NCI-H524 (cell line): ENCODE data around the gene RAB30.
"Not testable (repeated sequence)": the region's sequence is repeated elsewhere in the genome, so short reads cannot be mapped to it uniquely, and the experiment has no call there.

Experiments used
- DNase-seq, 2 experiments: peaks; one replicate each; lab custom pipeline; 2025; lab: John Stamatoyannopoulos, UW

Gene RAB30

DNA sequence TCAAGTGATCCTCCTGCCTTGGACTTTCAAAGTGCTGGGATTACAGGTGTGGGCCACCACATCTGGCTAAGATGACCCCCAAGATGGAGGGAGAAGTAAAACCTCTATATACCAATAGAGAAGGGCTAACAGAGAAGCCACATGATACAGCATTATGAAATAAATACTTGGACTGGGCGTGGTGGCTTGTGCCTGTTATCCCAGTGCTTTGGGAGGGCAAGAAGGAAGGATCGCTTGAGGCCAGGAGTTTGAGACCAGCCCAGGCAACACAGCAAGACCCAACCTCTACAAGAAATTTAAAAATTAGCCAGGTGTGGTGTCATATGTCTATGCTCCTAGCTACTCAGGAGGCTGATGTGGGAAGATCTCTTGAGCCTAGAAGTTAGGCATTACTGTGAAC, 61.7 kb downstream of the RAB30 start:
- DNase-seq, result no peak

- DNase-seq, result not testable (repeated sequence)
Measured at GRCh38 chr11:83009136-83009535, 62.6 kb downstream of the RAB30 start.

DNA sequence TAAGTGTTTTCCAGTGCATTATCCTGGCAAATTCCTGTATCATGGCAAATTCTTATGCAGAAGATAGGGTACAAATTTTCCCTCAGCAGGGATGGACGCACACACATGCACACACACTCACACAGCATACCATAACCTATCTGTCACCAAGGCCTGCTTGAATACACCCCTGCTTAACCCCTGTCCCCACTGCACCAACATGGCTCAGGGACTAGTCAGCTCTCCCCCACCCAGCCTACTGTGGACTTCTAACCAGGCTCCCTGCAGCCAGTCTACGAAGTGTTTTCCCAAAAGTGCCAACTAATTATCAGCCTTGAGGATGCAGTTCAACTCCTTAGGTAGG, 63.1 kb downstream of the RAB30 start:
- no peak for DNase-seq

DNA sequence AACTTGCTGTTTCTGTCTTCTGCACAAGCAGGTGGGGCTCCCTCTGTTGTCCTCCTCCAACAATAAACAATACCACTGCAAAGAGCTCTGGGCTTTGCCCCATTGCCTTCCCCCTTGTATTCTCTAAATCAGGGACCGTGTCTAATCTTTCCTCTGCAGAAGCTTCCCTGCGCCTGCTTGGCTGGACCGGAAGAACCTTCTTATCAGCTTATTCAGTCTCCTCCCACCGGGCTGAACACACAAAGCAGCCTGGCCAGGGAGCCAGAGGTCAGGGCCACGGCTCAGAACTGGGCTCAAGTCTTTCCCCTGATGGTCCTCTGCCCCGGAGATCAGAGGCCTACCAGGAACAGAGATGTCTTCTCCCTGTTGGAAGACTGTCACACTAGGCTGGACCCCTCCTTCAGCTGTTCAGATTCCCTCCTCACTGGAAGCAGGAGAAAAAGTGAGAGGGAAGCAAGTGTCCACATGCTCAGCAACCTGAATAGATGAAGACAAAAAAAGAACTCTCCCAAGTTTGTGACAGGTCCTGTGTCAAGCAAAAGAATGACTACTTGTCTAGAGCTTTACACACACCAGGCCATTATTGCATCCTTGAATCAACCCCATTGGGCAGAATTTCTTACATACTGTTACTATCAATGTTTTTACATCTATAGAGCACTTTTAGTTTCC, 63.7 kb downstream of the RAB30 start:
- peak; percentile 31 to 61 for DNase-seq

DNA sequence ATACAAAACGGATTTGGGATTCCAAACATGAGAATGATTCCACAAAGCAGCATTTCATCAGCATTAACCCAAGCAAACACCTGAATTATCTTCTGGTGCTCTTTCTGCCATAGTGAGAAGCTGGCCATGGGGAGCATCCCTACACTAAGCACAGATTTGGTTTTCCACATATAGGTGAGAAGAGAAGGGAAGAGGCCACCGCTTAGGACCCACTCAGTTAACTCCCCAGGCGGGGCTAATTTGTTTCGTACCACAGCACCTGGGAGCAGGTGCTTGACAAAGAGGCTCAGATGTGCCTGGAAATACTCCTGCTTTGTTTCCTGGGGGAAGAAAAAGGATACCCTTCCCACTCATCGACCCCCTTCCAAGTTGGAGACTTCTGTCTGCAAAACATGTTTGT, 64.2 kb downstream of the RAB30 start:
- no peak for DNase-seq

DNA sequence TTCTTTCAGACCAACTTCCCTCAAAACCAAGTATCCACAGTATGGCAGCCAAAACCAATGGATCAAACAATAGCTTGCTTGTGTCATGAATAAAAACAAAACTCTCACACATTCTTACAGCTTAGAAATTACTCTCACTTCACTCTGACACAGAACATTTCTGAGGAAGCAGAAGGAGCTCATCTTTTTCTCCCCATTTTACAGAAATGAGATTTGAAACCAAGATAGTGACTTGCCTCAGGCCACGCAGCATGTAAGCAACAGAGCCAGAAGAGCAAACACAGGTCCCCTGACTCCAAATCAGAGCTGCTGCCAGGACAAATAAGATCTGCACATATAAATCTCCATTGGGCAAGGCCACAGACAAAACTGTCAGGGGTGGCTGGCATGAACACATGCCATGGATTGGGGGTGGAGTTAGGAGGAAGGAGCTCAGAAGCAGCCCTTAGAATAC, 64.8 kb downstream of the RAB30 start:
- no peak for DNase-seq

DNA sequence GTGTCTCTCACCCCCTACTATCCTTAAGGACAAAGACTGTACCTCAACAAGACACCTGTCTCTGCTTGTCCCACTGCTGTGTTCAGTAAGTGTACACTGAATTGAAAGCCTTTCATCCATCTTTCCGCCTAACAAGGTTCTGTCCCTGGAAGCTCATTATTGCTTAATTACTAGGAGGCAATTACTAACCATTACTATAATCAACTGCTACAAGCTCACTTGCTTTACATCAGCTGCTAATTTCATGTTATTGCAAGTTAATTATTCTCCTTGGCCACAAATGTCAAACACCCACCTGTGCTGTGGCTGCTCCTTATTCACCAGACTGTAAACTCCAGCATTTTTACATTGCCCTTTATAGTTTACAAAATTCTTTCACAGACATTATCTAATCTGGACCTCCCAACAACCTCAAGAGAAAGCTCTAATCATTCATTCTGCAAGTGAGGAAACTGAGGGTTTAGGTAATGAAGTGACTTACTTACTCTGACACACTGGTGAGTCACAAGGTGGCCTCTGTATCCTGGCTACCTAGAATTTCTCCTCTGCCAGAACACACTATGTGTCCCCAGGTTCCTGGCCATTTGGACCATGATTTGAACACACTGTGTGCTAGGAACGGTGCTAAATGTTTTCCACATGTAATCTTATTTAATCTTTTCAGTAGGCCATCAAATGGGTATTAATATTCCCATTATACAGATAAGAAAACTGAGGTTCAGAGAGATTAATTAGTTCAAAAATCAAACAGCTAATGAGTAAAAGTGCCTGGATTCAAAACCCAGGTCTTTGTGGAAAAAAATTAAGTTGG, 66.7 kb downstream of the RAB30 start:
- DNase-seq, result no peak

GRCh38 chr11:83002522-83002921, 69.2 kb downstream of the RAB30 start:
- no peak for DNase-seq

- DNase-seq, result no peak
Measured at GRCh38 chr11:83002053-83002452, 69.6 kb downstream of the RAB30 start.

- DNase-seq, result no peak
Measured at GRCh38 chr11:83000381-83000780, 71.3 kb downstream of the RAB30 start.

- DNase-seq, result no peak
Measured at GRCh38 chr11:82999232-82999631, 72.5 kb downstream of the RAB30 start.

DNA sequence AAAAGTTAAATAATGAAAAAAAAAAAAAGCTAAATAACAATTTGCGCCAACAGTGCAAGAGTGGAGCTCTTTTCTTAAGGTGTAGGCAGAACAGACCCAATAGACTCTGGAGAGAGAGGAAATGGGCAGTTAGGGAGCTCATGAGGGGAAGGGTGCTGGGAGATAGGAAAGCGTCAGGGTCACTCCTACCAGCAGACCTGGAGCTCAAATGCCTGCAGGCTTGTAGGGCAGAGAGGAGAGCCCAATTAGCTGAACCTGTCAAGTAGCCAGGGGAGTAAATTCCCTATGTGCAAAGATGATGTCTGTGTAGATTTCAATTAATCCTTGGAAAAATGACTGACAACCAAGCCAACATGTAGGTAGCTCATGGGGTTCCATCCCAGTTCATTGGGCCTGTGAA, 73.0 kb downstream of the RAB30 start:
- DNase-seq, result no peak

GRCh38 chr11:82996966-82997606, 74.6 kb downstream of the RAB30 start:
- DNase-seq, result no peak

DNA sequence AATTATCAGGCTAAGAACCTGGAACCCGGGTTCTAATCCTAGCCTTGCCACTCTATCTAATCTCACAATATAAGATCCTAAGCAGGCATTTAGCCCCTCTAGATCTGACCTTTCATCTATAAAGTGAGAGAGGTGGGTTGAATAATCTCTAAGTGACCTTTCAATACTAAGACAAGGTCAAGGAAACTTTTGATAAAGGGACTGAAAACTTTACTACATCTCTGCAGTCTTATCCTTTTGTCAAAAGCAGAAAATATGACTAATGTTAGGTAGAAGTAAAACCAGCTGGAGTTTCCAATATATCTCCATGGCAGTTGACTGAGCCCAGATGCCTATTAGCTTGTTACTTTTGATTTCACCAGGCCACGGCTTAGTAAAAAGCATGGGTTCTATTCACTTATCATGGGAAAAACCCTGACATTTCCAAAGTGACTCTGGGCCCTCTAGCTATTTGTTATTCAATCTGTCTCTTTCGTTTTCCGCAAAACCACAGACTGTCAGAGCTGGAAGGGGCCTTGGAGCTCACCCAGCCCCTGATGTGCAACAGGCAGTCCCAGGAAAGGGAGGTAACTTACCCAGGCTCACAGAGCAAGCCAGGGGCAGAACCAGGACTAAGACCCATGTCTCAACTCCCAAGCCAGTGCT, 75.8 kb downstream of the RAB30 start:
- DNase-seq, result no peak

DNA sequence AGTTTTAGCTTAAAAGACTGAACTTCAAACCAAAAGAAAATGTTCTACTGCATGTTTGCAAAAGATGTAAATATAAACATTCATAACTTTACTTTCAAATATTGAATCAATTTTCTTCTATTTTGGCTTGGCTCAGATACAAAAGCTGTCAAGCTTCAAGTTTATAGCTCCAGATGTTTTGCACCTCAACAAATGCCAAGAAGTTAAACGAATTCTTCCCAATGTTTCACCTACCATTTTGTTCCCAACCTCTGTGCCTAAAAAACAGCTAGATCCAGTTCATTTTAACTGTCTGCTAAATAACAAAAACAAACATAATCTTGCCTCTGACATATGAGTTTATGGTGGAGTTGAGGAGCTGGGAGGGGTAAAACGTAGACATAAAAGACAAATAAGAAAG, 76.5 kb downstream of the RAB30 start:
- no peak for DNase-seq

- DNase-seq, result no peak
Measured at GRCh38 chr11:82994604-82995230, 77.0 kb downstream of the RAB30 start.

DNA sequence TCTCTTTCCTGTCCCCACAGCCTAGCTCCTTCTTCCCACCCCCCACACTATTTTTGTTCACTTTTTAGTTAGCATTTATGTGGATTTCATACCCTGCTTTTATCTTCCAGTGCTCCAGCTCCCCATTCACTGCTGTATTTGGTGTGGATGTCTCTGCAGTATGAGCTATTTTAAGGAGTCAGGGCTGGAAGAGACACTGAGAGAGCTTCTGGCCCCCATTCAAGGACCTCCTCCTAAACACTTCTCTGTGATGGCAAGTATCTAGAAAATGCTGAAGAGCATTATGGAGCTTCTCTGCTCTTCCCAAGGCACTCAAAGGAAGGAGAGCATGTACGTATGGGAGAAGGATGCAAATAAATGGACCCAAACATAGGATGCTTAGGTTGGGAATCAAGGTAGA, 79.5 kb downstream of the RAB30 start:
- DNase-seq, result no peak

- DNase-seq, result peak; percentile 78 to 80
Measured at GRCh38 chr11:82989628-82990404, 81.9 kb downstream of the RAB30 start.

DNA sequence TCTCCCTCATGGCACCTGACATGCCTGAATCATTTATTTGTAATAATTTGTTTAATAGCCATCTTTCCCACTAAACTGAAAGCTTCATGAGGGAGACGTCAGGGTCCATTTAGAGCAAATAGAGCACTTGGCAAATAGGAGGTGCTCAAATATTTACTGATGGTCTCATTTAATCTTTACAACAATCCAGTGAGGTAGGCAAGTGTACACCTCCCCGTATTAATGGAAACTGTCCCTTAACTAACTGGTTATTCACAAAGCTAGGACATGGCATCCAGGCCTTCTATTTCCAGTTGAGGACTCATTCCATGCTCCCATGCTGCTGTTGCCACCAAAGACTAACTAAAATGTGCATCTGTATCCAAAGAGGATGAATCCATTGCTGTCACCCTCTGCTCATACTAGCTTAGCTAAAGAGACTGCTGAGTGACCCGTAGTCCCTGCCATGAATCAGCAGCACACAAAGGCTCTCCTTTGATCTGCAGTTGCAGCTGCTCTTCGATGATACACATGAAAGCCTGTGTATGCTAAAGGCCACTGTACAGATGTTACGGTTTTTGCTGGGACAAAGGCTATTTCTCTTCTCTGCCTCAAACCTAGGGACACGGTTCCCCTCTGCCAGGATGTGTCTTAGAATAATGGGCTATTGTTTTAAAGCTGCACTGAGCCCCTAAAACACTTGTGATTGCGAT, 82.6 kb downstream of the RAB30 start:
- DNase-seq, result peak in 1 of 2 experiments; percentile 3

DNA sequence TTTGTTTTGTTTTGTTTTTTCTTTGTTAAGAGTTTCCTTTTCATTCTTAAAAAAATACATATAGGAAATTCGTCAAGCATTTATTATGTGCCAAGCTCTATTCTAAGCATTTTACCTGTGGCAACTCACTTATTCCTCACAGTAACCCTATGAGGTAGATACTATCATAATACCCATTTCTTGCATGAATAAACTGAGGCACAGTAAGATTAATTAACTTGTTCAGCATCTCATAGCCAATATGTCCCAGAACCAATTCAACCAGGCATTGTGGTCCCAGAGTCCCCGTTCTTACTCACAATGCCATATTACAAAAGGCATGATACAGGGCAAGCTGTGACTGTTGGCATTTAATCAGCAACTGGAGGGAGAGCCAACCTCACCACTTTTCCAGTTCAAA, 83.7 kb downstream of the RAB30 start:
- DNase-seq, result no peak

GRCh38 chr11:82986446-82986845, 85.3 kb downstream of the RAB30 start:
- DNase-seq, result no peak
